OCI-LY7 (cell line): Measurements from ENCODE around the gene DBNL. TPM values are rescaled to one million over a fixed set of nuclear protein-coding genes. Genes with fewer than 3 reads are reported as not detected.

ENCODE experiments used
- BruUV-seq: library from RNA; stranded (reverse); fragments of 400-500 nt; replicated peaks from 2 replicates; lab custom pipeline; 2021; lab: Mats Ljungman, UMichigan
- CTCF ChIA-PET: fragments of 300-600 bp; sonication (Branson Sonifier 250); formaldehyde crosslinking; loops from one replicate; lab custom pipeline; 2022; ENCODE audit warnings: antibody characterized with exemption; ENCODE audit not compliant: unreplicated experiment; lab: Charles Lee
- POLR2A ChIA-PET: fragments of 300-600 bp; sonication (Branson Sonifier 250); formaldehyde crosslinking; loops from one replicate; lab custom pipeline; 2022; ENCODE audit warnings: antibody characterized with exemption; lab: Charles Lee
- DNase-seq: peaks from one replicate; pipeline ENCODE4 v3.0.0-alpha.2; 2015; ENCODE audit warnings: low spot score
- H2AFZ ChIP-seq: fragments of 200-600 bp; sonication (generic), shearing (Covaris generic); 2 replicates; pipeline ENCODE4 v1.6.1; 2014; ENCODE audit warnings: mild to moderate bottlenecking, antibody characterized with exemption, low read length, moderate library complexity
- H3K27ac ChIP-seq: fragments of 200-600 bp; sonication (generic); 2 replicates; pipeline ENCODE4 v1.5.1; 2014; ENCODE audit warnings: mixed run types, low read depth, mild to moderate bottlenecking, moderate library complexity, low read length, inconsistent platforms; ENCODE audit not compliant: poor library complexity, severe bottlenecking
- H3K36me3 ChIP-seq: fragments of 200-600 bp; sonication (generic); 2 replicates; pipeline ENCODE4 v1.6.1; 2014; ENCODE audit warnings: mild to moderate bottlenecking, antibody characterized with exemption, low read length, moderate library complexity, mixed read lengths; ENCODE audit not compliant: insufficient read depth
- H3K4me1 ChIP-seq: fragments of 200-600 bp; sonication (generic); 2 replicates; pipeline ENCODE4 v1.5.1; 2014; ENCODE audit warnings: mild to moderate bottlenecking, low read length; ENCODE audit not compliant: insufficient read depth, poor library complexity, severe bottlenecking
- H3K4me2 ChIP-seq: fragments of 200-600 bp; sonication (generic); 2 replicates; pipeline ENCODE4 v1.6.1; 2014; ENCODE audit warnings: mild to moderate bottlenecking, low read length
- H3K4me3 ChIP-seq: fragments of 200-600 bp; sonication (generic); 2 replicates; pipeline ENCODE4 v1.5.1; 2014; ENCODE audit warnings: mild to moderate bottlenecking, low read depth, low read length; ENCODE audit not compliant: poor library complexity, severe bottlenecking
- H3K79me2 ChIP-seq: fragments of 200-600 bp; sonication (generic); 2 replicates; pipeline ENCODE4 v1.6.1; 2016; ENCODE audit warnings: low read depth, mild to moderate bottlenecking, low read length, moderate library complexity, mixed read lengths; ENCODE audit not compliant: insufficient read depth
- H3K9me2 ChIP-seq: fragments of 200-600 bp; sonication (generic); 2 replicates; pipeline ENCODE4 v1.6.1; 2016; ENCODE audit warnings: mild to moderate bottlenecking, low read length, mixed read lengths; ENCODE audit not compliant: insufficient read depth
- H3K9me3 ChIP-seq: fragments of 200-600 bp; sonication (generic); 2 replicates; pipeline ENCODE4 v1.6.1; 2014; ENCODE audit warnings: mild to moderate bottlenecking, mixed run types, low read length, mixed read lengths
- H4K20me1 ChIP-seq: fragments of 200-600 bp; sonication (generic); 2 replicates; pipeline ENCODE4 v1.6.1; 2014; ENCODE audit warnings: mild to moderate bottlenecking, antibody characterized with exemption, low read length, moderate library complexity, mixed read lengths; ENCODE audit not compliant: insufficient read depth
- EZH2phosphoT487 ChIP-seq: fragments of 200-600 bp; sonication (generic); IDR thresholded peaks from 2 replicates; pipeline ENCODE4 v1.6.1; 2018; ENCODE audit warnings: low read depth, borderline replicate concordance, mild to moderate bottlenecking, mixed run types, antibody characterized with exemption, low read length, moderate library complexity, mixed read lengths
- intact Hi-C: fragments of 100-400 bp; cut with micrococcal nuclease; formaldehyde crosslinking; loops from one replicate; pipeline ENCODE4 v1.10.0; 2022; ENCODE audit not compliant: unreplicated experiment
- microRNA-seq: library from miRNA; unstranded; fragments of <30 nt; microRNA quantifications from one replicate; pipeline ENCODE4 v1.2.0, GENCODE V29; 2022; ENCODE audit warnings: borderline replicate concordance
- total RNA-seq, 2 experiments: library from RNA; depleted of rRNA in 1 of 2; stranded (reverse); fragments of >200 nt in 1 of 2; shearing (Covaris generic) in 1 of 2; gene quantifications; 2 replicates each; pipeline ENCODE4 v1.2.3, GENCODE V29; 2014 to 2022
- TF ChIP-seq, protein P1 (sequence below): fragments of 200-600 bp; sonication (generic); conservative IDR thresholded peaks from 2 replicates; pipeline ENCODE4 v1.5.1; 2014; ENCODE audit warnings: mild to moderate bottlenecking, antibody characterized with exemption, low read length, moderate library complexity, mixed read lengths

The DBNL gene
- total RNA-seq, 2 experiments from 2014 or later: 124 to 137 TPM

DNA sequence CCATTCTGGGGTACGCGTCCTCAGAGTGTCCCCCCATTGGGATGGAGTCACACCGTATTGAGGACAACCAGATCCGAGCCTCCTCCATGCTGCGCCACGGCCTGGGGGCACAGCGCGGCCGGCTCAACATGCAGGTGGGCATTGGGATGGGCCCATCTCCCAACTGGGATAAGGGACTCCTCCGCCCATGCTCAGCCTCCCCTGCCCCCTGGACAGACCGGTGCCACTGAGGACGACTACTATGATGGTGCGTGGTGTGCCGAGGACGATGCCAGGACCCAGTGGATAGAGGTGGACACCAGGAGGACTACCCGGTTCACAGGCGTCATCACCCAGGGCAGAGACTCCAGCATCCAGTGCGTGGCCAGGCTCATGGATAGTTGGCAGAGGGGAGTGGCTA is 65.5 kb downstream of the DBNL start:
- intact Hi-C loops: no loop called here
- Histone ChIP-seq H3K9me2 (no peaks in the 10 kb centered on the region), H3K79me2 (no peaks in the 10 kb centered on the region), H3K4me2 (no peak overlapping the region), H3K27ac (no peak overlapping the region), H4K20me1 (no peaks in the 10 kb centered on the region), H3K4me1 (peaks cover 22% of the 10 kb centered on the region), H2AFZ (no peak overlapping the region), H3K4me3 (no peak overlapping the region), H3K9me3 (no peaks in the 10 kb centered on the region), H3K36me3 (peaks cover 42% of the 10 kb centered on the region)
- BruUV-seq: no TSS peak
- ChIA-PET CTCF (no interaction called here), POLR2A (no interaction called here)
- no peak for DNase-seq
- no peak for TF ChIP-seq EZH2phosphoT487
- TF ChIP-seq, protein P1, sequence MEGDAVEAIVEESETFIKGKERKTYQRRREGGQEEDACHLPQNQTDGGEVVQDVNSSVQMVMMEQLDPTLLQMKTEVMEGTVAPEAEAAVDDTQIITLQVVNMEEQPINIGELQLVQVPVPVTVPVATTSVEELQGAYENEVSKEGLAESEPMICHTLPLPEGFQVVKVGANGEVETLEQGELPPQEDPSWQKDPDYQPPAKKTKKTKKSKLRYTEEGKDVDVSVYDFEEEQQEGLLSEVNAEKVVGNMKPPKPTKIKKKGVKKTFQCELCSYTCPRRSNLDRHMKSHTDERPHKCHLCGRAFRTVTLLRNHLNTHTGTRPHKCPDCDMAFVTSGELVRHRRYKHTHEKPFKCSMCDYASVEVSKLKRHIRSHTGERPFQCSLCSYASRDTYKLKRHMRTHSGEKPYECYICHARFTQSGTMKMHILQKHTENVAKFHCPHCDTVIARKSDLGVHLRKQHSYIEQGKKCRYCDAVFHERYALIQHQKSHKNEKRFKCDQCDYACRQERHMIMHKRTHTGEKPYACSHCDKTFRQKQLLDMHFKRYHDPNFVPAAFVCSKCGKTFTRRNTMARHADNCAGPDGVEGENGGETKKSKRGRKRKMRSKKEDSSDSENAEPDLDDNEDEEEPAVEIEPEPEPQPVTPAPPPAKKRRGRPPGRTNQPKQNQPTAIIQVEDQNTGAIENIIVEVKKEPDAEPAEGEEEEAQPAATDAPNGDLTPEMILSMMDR: no peak

GRCh38 chr7:44110719-44111635 is 66.5 kb downstream of the DBNL start:
- no peak overlapping the region for H3K4me3 ChIP-seq
- H3K36me3 ChIP-seq: peaks cover 52% of the 10 kb centered on the region
- H3K27ac ChIP-seq: no peak overlapping the region
- POLR2A ChIA-PET: interaction anchor here (1.3 kb wide), 1 partner anchor 14 kb away, joined by 3 read pairs; no protein-coding TSS in a partner anchor
- H3K4me1 ChIP-seq: peaks cover 13% of the 10 kb centered on the region
- no TSS peak for BruUV-seq
- TF ChIP-seq EZH2phosphoT487: no peak
- TF ChIP-seq, protein P1: no peak
- CTCF ChIA-PET: interaction anchor here (0.5 to 0.6 kb wide), 2 partner anchors 10 to 640 kb away, joined by 4 to 5 read pairs; no protein-coding TSS in a partner anchor
- no peaks in the 10 kb centered on the region for H4K20me1 ChIP-seq
- no peak overlapping the region for H2AFZ ChIP-seq
- no peak overlapping the region for H3K4me2 ChIP-seq
- no peak for DNase-seq
- intact Hi-C loops: no loop called here
- H3K9me2 ChIP-seq: no peaks in the 10 kb centered on the region
- H3K79me2 ChIP-seq: no peaks in the 10 kb centered on the region
- H3K9me3 ChIP-seq: no peaks in the 10 kb centered on the region

Small RNA genes lying within 50 kb of the gene (microRNA-seq; reads per million reads assigned to microRNA genes)
- gene MIR6837 (3.8 reads per million), gene MIR6838 (3.0 reads per million)

Other genes with a start within 250 kb of the DBNL start
- gene MRPS24, start 175.2 kb upstream of the DBNL start, total RNA-seq (2014; rRNA removed; shearing (Covaris generic)): 60.6 and 65.1 TPM in 2 replicates
- 83.4 and 89.7 TPM in 2 replicates for gene MRPS24, start 175.2 kb upstream of the DBNL start, total RNA-seq (2022)
- gene URGCP, start 138.1 kb upstream of the DBNL start, total RNA-seq (2014; rRNA removed; shearing (Covaris generic)): 2.3 and 4.7 TPM in 2 replicates
- gene URGCP, start 138.1 kb upstream of the DBNL start, total RNA-seq (2022): 6.5 and 6.8 TPM in 2 replicates
- 2.8 and 13.9 TPM in 2 replicates for gene UBE2D4, start 118.3 kb upstream of the DBNL start, total RNA-seq (2014; rRNA removed; shearing (Covaris generic))
- 3.8 and 5.5 TPM in 2 replicates for gene UBE2D4, start 118.3 kb upstream of the DBNL start, total RNA-seq (2022)
- not detected in 2 replicates for gene SPDYE1, start 46.8 kb upstream of the DBNL start, total RNA-seq (2014; rRNA removed; shearing (Covaris generic))
- gene SPDYE1, start 46.8 kb upstream of the DBNL start, total RNA-seq (2022): not detected in 2 replicates
- 0.69 TPM in 1 of 2 replicates, not detected in the other for gene PGAM2, start 20.9 kb downstream of the DBNL start, total RNA-seq (2014; rRNA removed; shearing (Covaris generic))
- 0.80 and 1.1 TPM in 2 replicates for gene PGAM2, start 20.9 kb downstream of the DBNL start, total RNA-seq (2022)
- gene POLM, start 37.8 kb downstream of the DBNL start, total RNA-seq (2014; rRNA removed; shearing (Covaris generic)): 83.8 and 90.0 TPM in 2 replicates
- gene POLM, start 37.8 kb downstream of the DBNL start, total RNA-seq (2022): 87.9 and 99.3 TPM in 2 replicates
- 62.9 and 64.2 TPM in 2 replicates for gene AEBP1, start 59.6 kb downstream of the DBNL start, total RNA-seq (2014; rRNA removed; shearing (Covaris generic))
- gene AEBP1, start 59.6 kb downstream of the DBNL start, total RNA-seq (2022): 35.0 and 42.2 TPM in 2 replicates
- gene POLD2, start 78.8 kb downstream of the DBNL start, total RNA-seq (2014; rRNA removed; shearing (Covaris generic)): 205 and 230 TPM in 2 replicates
- gene POLD2, start 78.8 kb downstream of the DBNL start, total RNA-seq (2022): 261 and 271 TPM in 2 replicates
- gene MYL7, start 96.6 kb downstream of the DBNL start, total RNA-seq (2014; rRNA removed; shearing (Covaris generic)): not detected in 2 replicates
- gene MYL7, start 96.6 kb downstream of the DBNL start, total RNA-seq (2022): not detected in 2 replicates
- 0.16 TPM in 1 of 2 replicates, not detected in the other for gene GCK, start 144.7 kb downstream of the DBNL start, total RNA-seq (2014; rRNA removed; shearing (Covaris generic))
- gene GCK, start 144.7 kb downstream of the DBNL start, total RNA-seq (2022): not detected in 2 replicates
- 41.1 and 50.6 TPM in 2 replicates for gene YKT6, start 156.3 kb downstream of the DBNL start, total RNA-seq (2014; rRNA removed; shearing (Covaris generic))
- 70.5 and 74.2 TPM in 2 replicates for gene YKT6, start 156.3 kb downstream of the DBNL start, total RNA-seq (2022)